Cortex of kidney (tissue), 1 donor: ENCODE results near the gene CAMK2D.

ENCODE experiments used
- DNase-seq: peaks from one replicate; lab custom pipeline; 2025; lab: John Stamatoyannopoulos, UW

The CAMK2D gene

GRCh38 chr4:113762186-113763028, 869 bp upstream of the CAMK2D start:
- peak; percentile 22 for DNase-seq

GRCh38 chr4:113760795-113761619, 531 bp downstream of the CAMK2D start:
- peak; percentile 37 for DNase-seq

GRCh38 chr4:113760094-113760794, 1.3 kb downstream of the CAMK2D start:
- no peak for DNase-seq

GRCh38 chr4:113759696-113760093, 1.8 kb downstream of the CAMK2D start:
- DNase-seq = no peak

- DNase-seq = no peak
Observed at GRCh38 chr4:113758372-113758771, 3.2 kb downstream of the CAMK2D start.

- DNase-seq = no peak
Observed at GRCh38 chr4:113757486-113757885, 4.1 kb downstream of the CAMK2D start.

- DNase-seq = no peak
Observed at GRCh38 chr4:113756005-113756410, 5.5 kb downstream of the CAMK2D start.

- no peak for DNase-seq
Observed at GRCh38 chr4:113750734-113751133, 10.8 kb downstream of the CAMK2D start.

- no peak for DNase-seq
Observed at GRCh38 chr4:113750296-113750695, 11.2 kb downstream of the CAMK2D start.

GRCh38 chr4:113749178-113749577, 12.4 kb downstream of the CAMK2D start:
- DNase-seq = no peak

GRCh38 chr4:113747949-113748348, 13.6 kb downstream of the CAMK2D start:
- no peak for DNase-seq

GRCh38 chr4:113745711-113746110, 15.8 kb downstream of the CAMK2D start:
- DNase-seq = no peak

- no peak for DNase-seq
Observed at GRCh38 chr4:113744667-113745240, 16.8 kb downstream of the CAMK2D start.

- DNase-seq = no peak
Observed at GRCh38 chr4:113743690-113744089, 17.8 kb downstream of the CAMK2D start.

GRCh38 chr4:113742643-113743042, 18.9 kb downstream of the CAMK2D start:
- DNase-seq = no peak

GRCh38 chr4:113741956-113742355, 19.6 kb downstream of the CAMK2D start:
- no peak for DNase-seq

- no peak for DNase-seq
Observed at GRCh38 chr4:113740857-113741379, 20.6 kb downstream of the CAMK2D start.

- no peak for DNase-seq
Observed at GRCh38 chr4:113739197-113739596, 22.3 kb downstream of the CAMK2D start.

- no peak for DNase-seq
Observed at GRCh38 chr4:113738251-113738650, 23.3 kb downstream of the CAMK2D start.

GRCh38 chr4:113733685-113734084, 27.9 kb downstream of the CAMK2D start:
- no peak for DNase-seq

- DNase-seq = no peak
Observed at GRCh38 chr4:113732967-113733527, 28.5 kb downstream of the CAMK2D start.
